CD4-positive, CD25-positive, alpha-beta regulatory T cell (primary cell): ENCODE results near the gene RNF17. TPM values are rescaled to one million over a fixed set of nuclear protein-coding genes. Genes with fewer than 3 reads are reported as not detected.
"Not testable (repeated sequence)": the region's sequence is repeated elsewhere in the genome, so short reads cannot be mapped to it uniquely, and the experiment has no call there.

Experiments
- ATAC-seq, 2 donors: fragments of 150-1000 bp; cut with Tn5 transposase; one replicate each; pipeline ENCODE4 v1.10.0; 2021; ENCODE audit warnings: low read depth in 2 of 2, moderate number of reproducible peaks in 2 of 2, moderate library complexity in 1 of 2
- DNase-seq, 3 donors: peaks; one replicate each; pipeline versions ENCODE4 v3.0.0 to v3.0.0-alpha.2; 2012 to 2022; ENCODE audit warnings: mixed read lengths in 1 of 3
- H3K27ac ChIP-seq: one replicate; pipeline ENCODE4 v1.7.0; 2013; ENCODE audit warnings: mild to moderate bottlenecking, low read length; ENCODE audit not compliant: insufficient read depth, poor library complexity, severe bottlenecking
- H3K27me3 ChIP-seq: one replicate; pipeline ENCODE4 v1.7.0; 2013; ENCODE audit warnings: low read length; ENCODE audit not compliant: control insufficient read depth, insufficient read depth
- H3K36me3 ChIP-seq: one replicate; pipeline ENCODE4 v1.7.0; 2013; ENCODE audit warnings: mild to moderate bottlenecking, low read length, moderate library complexity; ENCODE audit not compliant: control insufficient read depth, insufficient read depth
- H3K4me1 ChIP-seq: 2 replicates; pipeline ENCODE4 v1.7.0; 2013; ENCODE audit warnings: mild to moderate bottlenecking, low read length; ENCODE audit not compliant: insufficient read depth, control insufficient read depth, poor library complexity, severe bottlenecking
- H3K4me3 ChIP-seq: one replicate; pipeline ENCODE4 v1.7.0; 2013; ENCODE audit warnings: low read depth, mild to moderate bottlenecking, low read length, moderate library complexity
- H3K9me3 ChIP-seq, 2 experiments: 1 replicate in 1 of 2; 2 replicates in 1 of 2; pipeline ENCODE4 v1.7.0; 2013; ENCODE audit warnings: low read length in 2 of 2, mild to moderate bottlenecking in 1 of 2, moderate library complexity in 1 of 2; ENCODE audit not compliant: control insufficient read depth in 2 of 2
- H3K27ac Mint-ChIP-seq, 3 donors: one replicate each; pipeline ENCODE4 v1.8.0; 2020 to 2022; ENCODE audit warnings: mild to moderate bottlenecking in 3 of 3, mixed read lengths in 3 of 3, moderate library complexity in 2 of 3
- H3K27me3 Mint-ChIP-seq: one replicate; pipeline ENCODE4 v1.8.0; 2022; ENCODE audit warnings: mild to moderate bottlenecking, mixed read lengths
- H3K36me3 Mint-ChIP-seq: one replicate; pipeline ENCODE4 v1.8.0; 2020; ENCODE audit warnings: mixed read lengths
- H3K4me1 Mint-ChIP-seq, 4 donors: one replicate each; pipeline ENCODE4 v1.8.0; 2020 to 2022; ENCODE audit warnings: mixed read lengths in 4 of 4, mild to moderate bottlenecking in 1 of 4
- H3K4me3 Mint-ChIP-seq, 4 donors: one replicate each; pipeline ENCODE4 v1.8.0; 2020 to 2022; ENCODE audit warnings: mild to moderate bottlenecking in 4 of 4, mixed read lengths in 4 of 4, moderate library complexity in 3 of 4
- H3K9me3 Mint-ChIP-seq, 7 donors: one replicate each; pipeline ENCODE4 v1.8.0; 2020 to 2022; ENCODE audit warnings: mixed read lengths in 7 of 7, mild to moderate bottlenecking in 3 of 7, moderate library complexity in 2 of 7
- polyA plus RNA-seq, 4 donors: library from polyadenylated mRNA; unstranded; fragments of 300-500 nt; fragmentation: Illumina TruSeq; gene quantifications; one replicate each; pipeline ENCODE4 v1.2.3, GENCODE V29; 2021
- total RNA-seq: library from RNA; stranded (reverse); gene quantifications from one replicate; pipeline ENCODE4 v1.2.3, GENCODE V29; 2022

The RNF17 gene
- total and polyA plus RNA-seq, 5 donors from 2014 or later: 0.14 to 0.44 (median 0.28) TPM; not detected in 2

DNA sequence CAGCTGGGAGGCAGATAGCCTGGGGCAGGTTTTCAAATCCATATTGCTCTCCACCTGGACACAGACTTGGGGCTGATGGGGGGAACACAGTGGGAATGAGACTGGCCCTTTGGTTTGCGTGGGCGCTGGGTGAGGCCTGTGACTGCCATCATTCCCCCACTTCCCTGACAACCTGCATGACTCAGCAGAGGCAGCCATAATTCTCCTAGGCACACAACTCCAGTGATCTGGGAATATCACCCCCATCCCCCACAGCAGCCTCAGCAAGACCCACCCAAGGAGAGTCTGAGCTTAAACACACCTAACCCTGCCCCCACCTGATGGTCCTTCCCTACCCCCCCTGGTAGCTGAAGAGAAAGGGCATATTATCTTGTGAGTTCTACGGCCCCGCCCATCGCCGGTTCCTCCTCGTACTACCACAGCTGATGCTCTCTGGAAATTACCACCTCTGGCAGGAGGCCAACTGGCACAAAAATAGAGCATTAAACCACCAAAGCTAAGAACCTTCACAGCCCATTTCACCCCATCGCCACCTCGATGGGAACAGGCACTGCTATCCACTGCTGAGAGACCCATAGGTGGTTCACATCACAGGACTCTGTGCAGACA is 71.0 kb downstream of the RNF17 start:
- ATAC-seq (no peak), DNase-seq (no peak)
- no peak overlapping the region for H3K4me3 ChIP-seq
- no peak overlapping the region for H3K4me3 Mint-ChIP-seq
- H3K36me3 ChIP-seq: no peaks in the 10 kb centered on the region
- no peaks in the 10 kb centered on the region for H3K9me3 ChIP-seq
- H3K4me1 Mint-ChIP-seq: peaks cover 0 to 4% (median 0%) of the 10 kb centered on the region in 4 donors
- no peak overlapping the region for H3K27ac ChIP-seq
- no peaks in the 10 kb centered on the region for H3K9me3 Mint-ChIP-seq
- H3K27me3 Mint-ChIP-seq: peaks cover 50% of the 10 kb centered on the region
- peaks cover 3% of the 10 kb centered on the region for H3K27me3 ChIP-seq
- no peak overlapping the region for H3K27ac Mint-ChIP-seq
- H3K36me3 Mint-ChIP-seq: no peaks in the 10 kb centered on the region
- no peaks in the 10 kb centered on the region for H3K4me1 ChIP-seq

GRCh38 chr13:24837528-24837927 is 73.6 kb downstream of the RNF17 start:
- not testable (repeated sequence) for H3K36me3 ChIP-seq, H3K27ac Mint-ChIP-seq, H3K4me3 ChIP-seq, H3K36me3 Mint-ChIP-seq, H3K4me3 Mint-ChIP-seq, H3K9me3 ChIP-seq, H3K4me1 Mint-ChIP-seq, ATAC-seq, H3K4me1 ChIP-seq, H3K27me3 ChIP-seq, H3K9me3 Mint-ChIP-seq, H3K27ac ChIP-seq
- DNase-seq: peak in 1 of 3 donors; percentile 14
- H3K27me3 Mint-ChIP-seq: peaks cover 33% of the 10 kb centered on the region

GRCh38 chr13:24842549-24843274 is 78.7 kb downstream of the RNF17 start:
- no peak for DNase-seq
- Mint-ChIP-seq H3K27me3 (peaks cover 14% of the 10 kb centered on the region), H3K36me3 (no peaks in the 10 kb centered on the region), H3K4me1 (no peaks in the 10 kb centered on the region), H3K27ac (no peak overlapping the region), H3K9me3 (no peaks in the 10 kb centered on the region), H3K4me3 (no peak overlapping the region)
- Histone ChIP-seq H3K4me3 (no peak overlapping the region), H3K9me3 (no peaks in the 10 kb centered on the region), H3K27ac (no peak overlapping the region), H3K36me3 (no peaks in the 10 kb centered on the region), H3K27me3 (no peaks in the 10 kb centered on the region), H3K4me1 (no peaks in the 10 kb centered on the region)
- no peak for ATAC-seq

DNA sequence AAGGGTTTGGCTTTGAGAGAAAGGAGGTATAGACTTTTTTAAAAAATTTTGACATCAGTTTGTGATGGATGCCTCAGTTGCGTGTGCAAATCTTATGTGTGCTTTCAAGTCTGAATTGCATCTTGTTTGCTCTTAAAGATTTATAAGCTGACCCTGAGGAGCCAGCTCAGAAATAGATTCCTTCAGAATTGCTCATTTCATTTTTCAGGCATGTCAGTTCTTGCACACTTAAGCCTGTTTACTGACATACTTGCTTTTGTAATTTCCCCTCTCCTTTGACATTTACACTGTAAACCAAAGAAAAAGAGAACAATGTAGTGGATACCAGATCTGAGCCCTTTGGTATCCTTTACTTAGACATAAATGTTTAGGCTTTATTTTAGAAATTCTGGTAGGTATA is 87.6 kb downstream of the RNF17 start:
- Histone ChIP-seq H3K36me3 (no peaks in the 10 kb centered on the region), H3K9me3 (no peaks in the 10 kb centered on the region), H3K4me3 (no peak overlapping the region), H3K4me1 (no peaks in the 10 kb centered on the region), H3K27me3 (peaks cover 5% of the 10 kb centered on the region), H3K27ac (no peak overlapping the region)
- DNase-seq (no peak), ATAC-seq (no peak)
- Mint-ChIP-seq H3K27me3 (peaks cover 29% of the 10 kb centered on the region), H3K27ac (no peak overlapping the region), H3K36me3 (no peaks in the 10 kb centered on the region), H3K4me1 (no peaks in the 10 kb centered on the region), H3K9me3 (no peaks in the 10 kb centered on the region), H3K4me3 (no peak overlapping the region)

- Mint-ChIP-seq H3K9me3 (no peaks in the 10 kb centered on the region), H3K4me3 (no peak overlapping the region), H3K4me1 (no peaks in the 10 kb centered on the region)
These were observed 90.3 kb downstream of the RNF17 start for GRCh38 chr13:24854311-24854710.

GRCh38 chr13:24858953-24859352 is 95.0 kb downstream of the RNF17 start:
- no peaks in the 10 kb centered on the region for H3K4me1 ChIP-seq
- H3K9me3 ChIP-seq: no peaks in the 10 kb centered on the region
- Mint-ChIP-seq H3K36me3 (no peaks in the 10 kb centered on the region), H3K4me1 (no peaks in the 10 kb centered on the region), H3K4me3 (no peak overlapping the region), H3K27me3 (peaks cover 29% of the 10 kb centered on the region), H3K27ac (peak overlapping the region in 1 of 3 donors; percentile 60), H3K9me3 (no peaks in the 10 kb centered on the region)
- no peak overlapping the region for H3K27ac ChIP-seq
- no peak overlapping the region for H3K4me3 ChIP-seq
- DNase-seq (no peak), ATAC-seq (no peak)
- H3K27me3 ChIP-seq: peaks cover 3% of the 10 kb centered on the region
- H3K36me3 ChIP-seq: no peaks in the 10 kb centered on the region

More at GRCh38 chr13:24854311-24854710, 90.3 kb downstream of the RNF17 start:
- DNase-seq (no peak), ATAC-seq (no peak)
- no peaks in the 10 kb centered on the region for H3K36me3 Mint-ChIP-seq
- no peak overlapping the region for H3K27ac Mint-ChIP-seq
- H3K9me3 ChIP-seq: no peaks in the 10 kb centered on the region
- H3K27me3 ChIP-seq: peaks cover 4% of the 10 kb centered on the region
- no peak overlapping the region for H3K27ac ChIP-seq
- H3K4me1 ChIP-seq: no peaks in the 10 kb centered on the region
- peaks cover 31% of the 10 kb centered on the region for H3K27me3 Mint-ChIP-seq
- H3K36me3 ChIP-seq: no peaks in the 10 kb centered on the region
- no peak overlapping the region for H3K4me3 ChIP-seq

- no peaks in the 10 kb centered on the region for H3K36me3 Mint-ChIP-seq
These were observed 96.8 kb downstream of the RNF17 start for GRCh38 chr13:24860770-24861169.

More at GRCh38 chr13:24860770-24861169, 96.8 kb downstream of the RNF17 start:
- ATAC-seq (no peak), DNase-seq (no peak)
- Histone ChIP-seq H3K27ac (no peak overlapping the region), H3K4me3 (no peak overlapping the region), H3K9me3 (no peaks in the 10 kb centered on the region), H3K27me3 (peaks cover 6% of the 10 kb centered on the region), H3K4me1 (no peaks in the 10 kb centered on the region), H3K36me3 (no peaks in the 10 kb centered on the region)
- no peak overlapping the region for H3K4me3 Mint-ChIP-seq
- no peak overlapping the region for H3K27ac Mint-ChIP-seq
- H3K27me3 Mint-ChIP-seq: peaks cover 26% of the 10 kb centered on the region
- H3K9me3 Mint-ChIP-seq: no peaks in the 10 kb centered on the region
- H3K4me1 Mint-ChIP-seq: peaks cover 0 to 3% (median 0%) of the 10 kb centered on the region in 4 donors
